Measurements from ENCODE around the gene A3GALT2.

A3GALT2 gene

GRCh38 chr1:33330906-33331305 is 10.0 kb upstream of the A3GALT2 start:
- H3K9me3 ChIP-seq (ENCODE audit: low read length) = no peaks in the 10 kb centered on the region
- no peak overlapping the region for H3K27ac ChIP-seq (ENCODE audit: low read depth, low read length)
- no peak overlapping the region for H3K4me3 ChIP-seq (ENCODE audit: low read depth in 1 of 2, low read length in 2 of 2)
- H3K27me3 ChIP-seq (ENCODE audit: control insufficient read depth in 1 of 2, insufficient read depth in 2 of 2, low read length in 2 of 2) = no peaks in the 10 kb centered on the region
- H3K9ac ChIP-seq (ENCODE audit: low read length) = no peak overlapping the region
- peaks cover 46% of the 10 kb centered on the region for H3K4me1 ChIP-seq (ENCODE audit: insufficient read depth, low read length)
- peaks cover 60% of the 10 kb centered on the region for H3K36me3 ChIP-seq (ENCODE audit: insufficient read depth, low read length)

- peaks cover 46% of the 10 kb centered on the region for H3K4me1 ChIP-seq (ENCODE audit: insufficient read depth, low read length)
- no peaks in the 10 kb centered on the region for H3K9me3 ChIP-seq (ENCODE audit: low read length)
- no peak overlapping the region for H3K4me3 ChIP-seq (ENCODE audit: low read depth in 1 of 2, low read length in 2 of 2)
- no peak overlapping the region for H3K27ac ChIP-seq (ENCODE audit: low read depth, low read length)
- no peaks in the 10 kb centered on the region for H3K27me3 ChIP-seq (ENCODE audit: control insufficient read depth in 1 of 2, insufficient read depth in 2 of 2, low read length in 2 of 2)
- H3K9ac ChIP-seq (ENCODE audit: low read length) = no peak overlapping the region
- peaks cover 65% of the 10 kb centered on the region for H3K36me3 ChIP-seq (ENCODE audit: insufficient read depth, low read length)
These were observed 9.5 kb upstream of the A3GALT2 start for GRCh38 chr1:33330361-33330890.

DNA sequence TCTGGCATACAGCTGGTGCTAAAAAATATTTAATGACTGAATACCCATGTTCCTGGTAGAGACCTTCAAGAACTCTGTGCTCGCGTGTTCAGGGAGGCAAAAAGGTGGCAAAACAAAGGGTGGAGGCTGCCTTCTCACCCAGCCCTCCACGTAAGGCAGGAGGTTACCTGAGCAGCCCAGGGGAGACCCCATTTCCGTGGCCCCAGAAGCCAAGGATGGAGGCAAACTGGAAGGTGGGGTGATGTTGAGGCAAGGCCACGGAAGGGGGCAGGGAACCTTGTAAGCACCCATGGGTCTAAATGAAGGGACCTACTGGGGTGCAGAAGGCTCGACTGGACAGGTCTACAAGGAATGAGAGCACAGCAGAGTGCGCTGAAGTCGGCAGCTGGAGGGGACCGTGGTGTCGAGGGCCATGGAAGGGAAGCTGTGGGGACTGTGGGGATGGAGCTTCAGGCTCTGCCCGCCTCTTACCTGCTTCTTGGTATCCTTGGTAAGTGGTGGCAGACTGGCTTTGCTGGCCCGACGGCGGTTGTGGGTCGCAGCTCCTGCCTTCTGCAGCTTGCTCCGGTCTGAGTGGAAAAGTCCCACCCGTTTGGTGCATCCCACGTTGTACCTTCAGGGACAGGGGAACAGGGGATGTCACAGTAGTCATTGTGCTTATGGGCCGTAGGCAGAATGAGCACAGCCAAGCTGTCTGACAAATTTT is 8.9 kb upstream of the A3GALT2 start:
- no peaks in the 10 kb centered on the region for H3K27me3 ChIP-seq (ENCODE audit: control insufficient read depth in 1 of 2, insufficient read depth in 2 of 2, low read length in 2 of 2)
- no peak overlapping the region for H3K27ac ChIP-seq (ENCODE audit: low read depth, low read length)
- H3K9ac ChIP-seq (ENCODE audit: low read length) = no peak overlapping the region
- H3K9me3 ChIP-seq (ENCODE audit: low read length) = no peaks in the 10 kb centered on the region
- H3K36me3 ChIP-seq (ENCODE audit: insufficient read depth, low read length) = peaks cover 72% of the 10 kb centered on the region
- H3K4me3 ChIP-seq (ENCODE audit: low read depth in 1 of 2, low read length in 2 of 2) = no peak overlapping the region
- peaks cover 40% of the 10 kb centered on the region for H3K4me1 ChIP-seq (ENCODE audit: insufficient read depth, low read length)

DNA sequence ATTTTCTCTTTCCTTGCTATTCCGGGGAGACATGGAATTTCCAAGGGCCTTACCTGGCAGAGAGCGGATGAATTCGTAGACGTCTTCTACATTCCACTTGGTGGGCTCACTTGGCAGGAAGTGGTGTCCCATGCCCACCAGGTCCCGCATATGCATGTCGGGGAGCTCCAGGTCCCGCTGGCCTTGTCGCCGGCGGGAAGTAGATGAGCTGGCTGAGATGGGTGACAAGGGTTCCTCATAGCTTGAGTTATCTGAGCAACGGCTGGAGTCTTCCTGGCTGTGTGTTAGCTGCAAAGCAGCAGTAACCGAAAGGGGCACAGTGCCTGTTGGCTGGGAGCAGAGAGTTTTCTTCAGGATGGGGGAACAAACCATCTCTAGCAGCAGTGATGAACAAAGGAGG is 7.9 kb upstream of the A3GALT2 start:
- Histone ChIP-seq H3K27ac (ENCODE audit: low read depth, low read length) (peak overlapping the region; percentile 39), H3K27me3 (ENCODE audit: control insufficient read depth in 1 of 2, insufficient read depth in 2 of 2, low read length in 2 of 2) (no peaks in the 10 kb centered on the region), H3K4me1 (ENCODE audit: insufficient read depth, low read length) (peaks cover 31% of the 10 kb centered on the region), H3K9ac (ENCODE audit: low read length) (no peak overlapping the region), H3K9me3 (ENCODE audit: low read length) (no peaks in the 10 kb centered on the region), H3K36me3 (ENCODE audit: insufficient read depth, low read length) (peaks cover 81% of the 10 kb centered on the region), H3K4me3 (ENCODE audit: low read depth in 1 of 2, low read length in 2 of 2) (no peak overlapping the region)

- H3K9ac ChIP-seq (ENCODE audit: low read length) = no peak overlapping the region
- H3K27ac ChIP-seq (ENCODE audit: low read depth, low read length) = peak overlapping the region; percentile 53
- peaks cover 20% of the 10 kb centered on the region for H3K4me1 ChIP-seq (ENCODE audit: insufficient read depth, low read length)
- no peaks in the 10 kb centered on the region for H3K27me3 ChIP-seq (ENCODE audit: control insufficient read depth in 1 of 2, insufficient read depth in 2 of 2, low read length in 2 of 2)
- no peaks in the 10 kb centered on the region for H3K9me3 ChIP-seq (ENCODE audit: low read length)
- H3K4me3 ChIP-seq (ENCODE audit: low read depth in 1 of 2, low read length in 2 of 2) = no peak overlapping the region
- H3K36me3 ChIP-seq (ENCODE audit: insufficient read depth, low read length) = peaks cover 92% of the 10 kb centered on the region
These were observed 6.9 kb upstream of the A3GALT2 start for GRCh38 chr1:33327587-33328325.

- Histone ChIP-seq H3K27ac (ENCODE audit: low read depth, low read length) (no peak overlapping the region), H3K4me1 (ENCODE audit: insufficient read depth, low read length) (peaks cover 10% of the 10 kb centered on the region), H3K9me3 (ENCODE audit: low read length) (no peaks in the 10 kb centered on the region), H3K36me3 (ENCODE audit: insufficient read depth, low read length) (peaks cover 91% of the 10 kb centered on the region), H3K9ac (ENCODE audit: low read length) (no peak overlapping the region), H3K27me3 (ENCODE audit: control insufficient read depth in 1 of 2, insufficient read depth in 2 of 2, low read length in 2 of 2) (no peaks in the 10 kb centered on the region), H3K4me3 (ENCODE audit: low read depth in 1 of 2, low read length in 2 of 2) (no peak overlapping the region)
These were observed 5.9 kb upstream of the A3GALT2 start for GRCh38 chr1:33326785-33327184.

- Histone ChIP-seq H3K4me1 (ENCODE audit: insufficient read depth, low read length) (peaks cover 7% of the 10 kb centered on the region), H3K27me3 (ENCODE audit: control insufficient read depth in 1 of 2, insufficient read depth in 2 of 2, low read length in 2 of 2) (no peaks in the 10 kb centered on the region), H3K9me3 (ENCODE audit: low read length) (no peaks in the 10 kb centered on the region), H3K9ac (ENCODE audit: low read length) (no peak overlapping the region), H3K27ac (ENCODE audit: low read depth, low read length) (no peak overlapping the region), H3K4me3 (ENCODE audit: low read depth in 1 of 2, low read length in 2 of 2) (no peak overlapping the region), H3K36me3 (ENCODE audit: insufficient read depth, low read length) (peaks cover 72% of the 10 kb centered on the region)
These were observed 4.0 kb upstream of the A3GALT2 start for GRCh38 chr1:33324677-33325575.

DNA sequence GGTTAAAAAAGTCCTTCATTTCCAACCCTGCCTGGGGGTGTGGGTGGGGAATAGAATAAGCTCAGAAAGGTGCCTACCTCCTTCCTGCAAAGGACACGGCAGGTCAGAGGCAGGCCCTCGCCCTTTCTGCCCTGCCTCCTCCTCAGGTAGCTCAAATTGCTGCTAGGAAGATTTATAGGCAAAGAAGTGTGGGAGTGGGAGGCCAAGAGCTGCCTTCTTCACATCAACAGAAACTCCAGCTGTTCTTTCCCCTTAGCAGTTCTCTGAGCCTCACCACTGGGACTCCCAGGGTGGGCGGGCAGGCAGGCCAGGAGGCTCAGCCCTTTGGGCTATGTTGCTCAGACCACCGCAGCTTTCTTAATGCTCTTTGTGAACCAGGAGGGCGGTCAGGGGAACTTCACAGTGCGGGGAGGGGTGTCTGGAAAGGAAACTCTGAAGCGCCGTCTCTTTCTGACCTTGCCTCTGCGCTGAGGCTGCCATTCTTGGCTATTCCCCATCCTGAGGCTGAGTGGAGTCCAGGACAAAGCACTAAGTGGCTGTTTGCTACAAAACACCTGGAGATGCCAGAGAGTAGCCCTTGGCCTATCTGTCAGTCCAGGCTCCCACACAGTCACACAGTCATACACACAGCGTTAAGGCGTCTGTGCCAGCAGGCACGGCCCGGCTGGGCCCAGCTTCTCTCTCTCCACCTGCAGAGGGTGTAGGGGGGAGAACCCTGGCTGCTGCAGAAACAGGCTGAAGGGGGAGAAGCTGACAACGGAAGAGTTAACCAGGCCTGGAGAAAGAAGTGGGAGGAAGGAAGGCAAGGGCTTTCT is 3.0 kb upstream of the A3GALT2 start:
- H3K4me1 ChIP-seq (ENCODE audit: insufficient read depth, low read length) = peaks cover 7% of the 10 kb centered on the region
- no peaks in the 10 kb centered on the region for H3K27me3 ChIP-seq (ENCODE audit: control insufficient read depth in 1 of 2, insufficient read depth in 2 of 2, low read length in 2 of 2)
- no peak overlapping the region for H3K27ac ChIP-seq (ENCODE audit: low read depth, low read length)
- H3K9me3 ChIP-seq (ENCODE audit: low read length) = no peaks in the 10 kb centered on the region
- H3K9ac ChIP-seq (ENCODE audit: low read length) = no peak overlapping the region
- H3K4me3 ChIP-seq (ENCODE audit: low read depth in 1 of 2, low read length in 2 of 2) = no peak overlapping the region
- peaks cover 62% of the 10 kb centered on the region for H3K36me3 ChIP-seq (ENCODE audit: insufficient read depth, low read length)

GRCh38 chr1:33322870-33323585 is 2.1 kb upstream of the A3GALT2 start:
- Histone ChIP-seq H3K27me3 (ENCODE audit: control insufficient read depth in 1 of 2, insufficient read depth in 2 of 2, low read length in 2 of 2) (no peaks in the 10 kb centered on the region), H3K4me3 (ENCODE audit: low read depth in 1 of 2, low read length in 2 of 2) (no peak overlapping the region), H3K4me1 (ENCODE audit: insufficient read depth, low read length) (peaks cover 6% of the 10 kb centered on the region), H3K27ac (ENCODE audit: low read depth, low read length) (no peak overlapping the region), H3K36me3 (ENCODE audit: insufficient read depth, low read length) (peaks cover 55% of the 10 kb centered on the region), H3K9ac (ENCODE audit: low read length) (no peak overlapping the region), H3K9me3 (ENCODE audit: low read length) (no peaks in the 10 kb centered on the region)

GRCh38 chr1:33322109-33322508 is 1.2 kb upstream of the A3GALT2 start:
- Histone ChIP-seq H3K9ac (ENCODE audit: low read length) (no peak overlapping the region), H3K36me3 (ENCODE audit: insufficient read depth, low read length) (peaks cover 47% of the 10 kb centered on the region), H3K4me3 (ENCODE audit: low read depth in 1 of 2, low read length in 2 of 2) (no peak overlapping the region), H3K9me3 (ENCODE audit: low read length) (no peaks in the 10 kb centered on the region), H3K4me1 (ENCODE audit: insufficient read depth, low read length) (no peaks in the 10 kb centered on the region), H3K27me3 (ENCODE audit: control insufficient read depth in 1 of 2, insufficient read depth in 2 of 2, low read length in 2 of 2) (no peaks in the 10 kb centered on the region), H3K27ac (ENCODE audit: low read depth, low read length) (no peak overlapping the region)

Measured in muscle layer of colon (tissue), 2 donors.